Posterior vena cava (tissue), 2 donors: ENCODE results near the gene RPS6KA2. TPM values are rescaled to one million over a fixed set of nuclear protein-coding genes. Genes with fewer than 3 reads are reported as not detected.
"Not testable (repeated sequence)": the region's sequence is repeated elsewhere in the genome, so short reads cannot be mapped to it uniquely, and the experiment has no call there.

Experiments used
- DNase-seq: peaks from one replicate; pipeline ENCODE4 v3.0.0-alpha.2; 2020; ENCODE audit warnings: low spot score
- intact Hi-C, 2 donors: fragments of 100-400 bp; cut with DNase I; formaldehyde crosslinking; loops; one replicate each; pipeline versions ENCODE4 v1.14.1 to v1.14.2; 2022 to 2023
- total RNA-seq, 2 donors: library from RNA; stranded (reverse); fragmentation: NEBNext Ultra II Directional; extraction: Animal tissue kit (Norgen Biotek cat#: 25700); gene quantifications; one replicate each; pipeline ENCODE4 v1.2.1, GENCODE V29; 2021
- donor health status: DM: yes; HTN: yes; CAD: no.
- donor health status: DM: yes; HTN: yes; CAD: no.

RPS6KA2 gene
- total RNA-seq, 2 donors from 2014 or later, result 34.0 to 43.4 TPM

- no peak for DNase-seq
- intact Hi-C loops, result no loop called here
Measured at GRCh38 chr6:166388290-166389004, 238.6 kb downstream of the RPS6KA2 start.

GRCh38 chr6:166387642-166388289, 239.3 kb downstream of the RPS6KA2 start:
- no peak for DNase-seq
- intact Hi-C loops, result loop anchor here in 1 of 2 donors (2.0 kb wide), 1 partner anchor 569 kb away; the partner anchor contains the start of gene RNASET2

- intact Hi-C loops, result loop anchor here in 1 of 2 donors (2.0 kb wide), 1 partner anchor 570 kb away; the partner anchor contains the start of gene RNASET2
- DNase-seq, result not testable (repeated sequence)
Measured at GRCh38 chr6:166387098-166387497, 240.0 kb downstream of the RPS6KA2 start.

- intact Hi-C loops, result loop anchor here in 1 of 2 donors (2.0 kb wide), 1 partner anchor 571 kb away; the partner anchor contains the start of gene RNASET2
- DNase-seq, result no peak
Measured at GRCh38 chr6:166386111-166386510, 240.9 kb downstream of the RPS6KA2 start.

- intact Hi-C loops, DNase-seq: not testable (repeated sequence)
Measured at GRCh38 chr6:166383802-166384363, 243.2 kb downstream of the RPS6KA2 start.

- intact Hi-C loops, result no loop called here
- DNase-seq, result peak; percentile 99
Measured at GRCh38 chr6:166382933-166383801, 243.9 kb downstream of the RPS6KA2 start, which contains the start of gene MPC1. Gene MPC1, minus strand, starts transcription at chr6:166382940. Its CDS starts 64 bp downstream, at chr6:166382876.

- intact Hi-C loops, result no loop called here
- DNase-seq, result no peak
Measured at GRCh38 chr6:166382500-166382932, 244.5 kb downstream of the RPS6KA2 start.

GRCh38 chr6:166381733-166382499, 245.1 kb downstream of the RPS6KA2 start:
- DNase-seq, result peak; percentile 91
- intact Hi-C loops, result no loop called here

- intact Hi-C loops, result no loop called here
- no peak for DNase-seq
Measured at GRCh38 chr6:166381381-166381732, 245.7 kb downstream of the RPS6KA2 start.

GRCh38 chr6:166379800-166380199, 247.3 kb downstream of the RPS6KA2 start:
- no peak for DNase-seq
- intact Hi-C loops, result no loop called here

- intact Hi-C loops, result no loop called here
- DNase-seq, result no peak
Measured at GRCh38 chr6:166379103-166379586, 247.9 kb downstream of the RPS6KA2 start.

GRCh38 chr6:166377721-166378120, 249.3 kb downstream of the RPS6KA2 start:
- DNase-seq, result no peak
- intact Hi-C loops, result no loop called here

GRCh38 chr6:166375013-166375412, 252.0 kb downstream of the RPS6KA2 start:
- intact Hi-C loops, result no loop called here
- DNase-seq, result no peak

- intact Hi-C loops, result no loop called here
- no peak for DNase-seq
Measured at GRCh38 chr6:166370489-166370888, 256.6 kb downstream of the RPS6KA2 start.

- intact Hi-C loops, result no loop called here
- DNase-seq, result no peak
Measured at GRCh38 chr6:166369782-166370181, 257.3 kb downstream of the RPS6KA2 start.

GRCh38 chr6:166366921-166367320, 260.1 kb downstream of the RPS6KA2 start:
- no peak for DNase-seq
- intact Hi-C loops, result no loop called here

GRCh38 chr6:166365806-166366205, 261.2 kb downstream of the RPS6KA2 start:
- intact Hi-C loops, result no loop called here
- no peak for DNase-seq

GRCh38 chr6:166365221-166365620, 261.8 kb downstream of the RPS6KA2 start:
- no peak for DNase-seq
- intact Hi-C loops, result no loop called here
